K562 (cell line): Measurements from ENCODE around the gene URI1.

Experiments
- CHCHD3 ChIP-seq: fragments of 250-450 bp; sonication (Bioruptor Pico); IDR thresholded peaks from 2 replicates; pipeline ENCODE4 v2.1.2; 2022; ENCODE audit warnings: mild to moderate bottlenecking
- CTCF ChIP-seq, 3 experiments: IDR thresholded peaks in 2 of 3; conservative IDR thresholded peaks in 1 of 3; 2 replicates each; pipeline ENCODE4 v1.5.1; 2011 to 2012; ENCODE audit warnings: low read length in 3 of 3, mild to moderate bottlenecking in 3 of 3, control low read depth in 2 of 3, improper control_type of control experiment in 1 of 3, inconsistent platforms in 1 of 3, low read depth in 1 of 3, mixed read lengths in 1 of 3, moderate library complexity in 1 of 3; ENCODE audit not compliant: insufficient read depth in 2 of 3
- KDM1A ChIP-seq, 2 experiments: fragments of 450-650 bp; IDR thresholded peaks; 2 replicates each; pipeline ENCODE4 v1.6.1; 2016; ENCODE audit warnings: mild to moderate bottlenecking in 2 of 2
- MAX ChIP-seq: sonication (generic); formaldehyde crosslinking; IDR thresholded peaks from 2 replicates; pipeline ENCODE4 v1.9.0; 2022; ENCODE audit warnings: mild to moderate bottlenecking, missing genetic modification reagents
- POLR3A ChIP-seq: IDR thresholded peaks from 2 replicates; pipeline ENCODE4 v1.6.1; 2011; ENCODE audit warnings: borderline replicate concordance, mild to moderate bottlenecking, moderate library complexity; ENCODE audit not compliant: insufficient read length, insufficient read depth; ENCODE audit errors: extremely low read depth
- SMARCC2 ChIP-seq: fragments of 450-650 bp; IDR thresholded peaks from 2 replicates; pipeline ENCODE4 v1.6.1; 2017; ENCODE audit warnings: antibody characterized with exemption, moderate library complexity, mild to moderate bottlenecking, low read depth
- ZNF354B ChIP-seq: fragments of 250-450 bp; sonication (Bioruptor Pico); IDR thresholded peaks from 2 replicates; pipeline ENCODE4 v1.4.0; 2020
- ZNF431 ChIP-seq: sonication (generic); formaldehyde crosslinking; IDR thresholded peaks from 2 replicates; pipeline ENCODE4 v1.8.0; 2022; ENCODE audit warnings: mild to moderate bottlenecking, missing genetic modification reagents

- no peak for TF ChIP-seq MAX (CRISPR knock-in tag)
- no peak for TF ChIP-seq ZNF354B (CRISPR knock-in tag)
- no peak for TF ChIP-seq POLR3A
- TF ChIP-seq CTCF (IDR thresholded peaks at IDR 0.05 in 2 of 3, conservative IDR thresholded peaks at IDR 0.05 in 1 of 3; ENCODE audit: insufficient read depth in 2 of 3, low read depth in 1 of 3, low read length in 3 of 3): no peak
- TF ChIP-seq SMARCC2: no peak
- TF ChIP-seq KDM1A (IDR thresholded peaks at IDR 0.05): no peak
- no peak for TF ChIP-seq ZNF431
- TF ChIP-seq CHCHD3 (CRISPR knock-in tag): no peak
Observed at GRCh38 chr19:29926031-29926430, 16.0 kb upstream of the URI1 start.
